ENCODE results near the gene TEDC1. TPM values are rescaled to one million over a fixed set of nuclear protein-coding genes. Genes with fewer than 3 reads are reported as not detected.
A peak's percentile ranks its signal among the peaks of the same experiment; 100 is the strongest.

The TEDC1 gene
- polyA plus RNA-seq, 1 experiment, result 6.4 TPM

DNA sequence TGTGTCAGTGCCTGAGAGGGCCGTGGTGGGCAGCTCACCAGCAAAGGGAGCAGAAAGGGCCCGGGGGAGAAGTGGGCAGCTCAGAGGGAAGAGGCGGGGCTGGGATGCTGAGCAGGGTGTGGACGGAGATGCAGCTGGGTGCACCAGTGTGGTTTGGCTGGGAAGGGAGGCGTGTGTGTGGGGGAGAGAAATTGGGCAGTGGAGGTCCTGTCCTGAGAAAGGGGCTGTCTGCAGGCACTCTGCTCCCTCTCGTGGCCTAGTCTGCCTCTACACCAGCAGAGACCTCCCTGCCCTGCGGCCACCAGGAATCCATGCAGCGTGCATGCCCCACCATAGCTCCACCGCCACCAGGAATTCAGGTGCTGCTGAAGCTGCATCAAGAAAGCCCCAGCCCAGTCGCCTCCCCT is 41.7 kb downstream of the TEDC1 start:
- TF ChIP-seq, protein P1, sequence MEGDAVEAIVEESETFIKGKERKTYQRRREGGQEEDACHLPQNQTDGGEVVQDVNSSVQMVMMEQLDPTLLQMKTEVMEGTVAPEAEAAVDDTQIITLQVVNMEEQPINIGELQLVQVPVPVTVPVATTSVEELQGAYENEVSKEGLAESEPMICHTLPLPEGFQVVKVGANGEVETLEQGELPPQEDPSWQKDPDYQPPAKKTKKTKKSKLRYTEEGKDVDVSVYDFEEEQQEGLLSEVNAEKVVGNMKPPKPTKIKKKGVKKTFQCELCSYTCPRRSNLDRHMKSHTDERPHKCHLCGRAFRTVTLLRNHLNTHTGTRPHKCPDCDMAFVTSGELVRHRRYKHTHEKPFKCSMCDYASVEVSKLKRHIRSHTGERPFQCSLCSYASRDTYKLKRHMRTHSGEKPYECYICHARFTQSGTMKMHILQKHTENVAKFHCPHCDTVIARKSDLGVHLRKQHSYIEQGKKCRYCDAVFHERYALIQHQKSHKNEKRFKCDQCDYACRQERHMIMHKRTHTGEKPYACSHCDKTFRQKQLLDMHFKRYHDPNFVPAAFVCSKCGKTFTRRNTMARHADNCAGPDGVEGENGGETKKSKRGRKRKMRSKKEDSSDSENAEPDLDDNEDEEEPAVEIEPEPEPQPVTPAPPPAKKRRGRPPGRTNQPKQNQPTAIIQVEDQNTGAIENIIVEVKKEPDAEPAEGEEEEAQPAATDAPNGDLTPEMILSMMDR (IDR thresholded peaks at IDR 0.05; ENCODE audit: insufficient read depth, low read depth, low read length), result peak; percentile 51
- no peak for DNase-seq (ENCODE audit: low read depth)
- Histone ChIP-seq H3K27me3 (ENCODE audit: control insufficient read depth, insufficient read depth, low read length) (no peaks in the 10 kb centered on the region), H3K4me3 (ENCODE audit: low read depth, low read length) (no peak overlapping the region), H3K36me3 (ENCODE audit: control insufficient read depth, insufficient read depth, low read length) (no peaks in the 10 kb centered on the region; the same call in 1 of the 2 replicates)
- ChIA-PET CTCF (interaction anchor here (1.4 to 4.0 kb wide), 4 partner anchors 11 to 162 kb away, joined by 3 to 16 read pairs (median 7); no protein-coding TSS in a partner anchor), POLR2A (no interaction called here)

DNA sequence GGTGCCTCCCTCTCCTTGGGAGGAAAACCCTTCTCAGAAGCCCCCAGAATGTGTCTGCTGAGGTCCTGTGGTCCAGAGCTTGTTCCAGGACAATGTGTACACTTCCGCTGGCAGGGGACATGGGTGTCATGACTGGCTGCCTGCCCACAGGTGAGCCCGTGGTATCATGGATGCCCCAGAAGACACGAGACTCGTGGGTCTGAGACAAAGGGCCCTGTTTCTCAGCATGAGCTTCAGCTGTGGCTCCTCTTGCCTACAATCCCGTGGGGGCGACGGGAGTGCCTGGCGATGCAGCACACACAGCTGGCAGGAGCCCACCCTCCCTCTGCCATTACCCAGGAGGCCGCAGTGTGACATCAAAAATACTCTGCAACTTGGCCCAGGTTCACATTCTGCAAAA is 42.3 kb downstream of the TEDC1 start:
- ChIA-PET POLR2A (no interaction called here), CTCF (interaction anchor here (1.4 to 4.0 kb wide), 3 partner anchors 10 to 163 kb away, joined by 3 to 16 read pairs (median 8); no protein-coding TSS in a partner anchor)
- H3K36me3 ChIP-seq (ENCODE audit: control insufficient read depth, insufficient read depth, low read length), result no peaks in the 10 kb centered on the region; the same call in 1 of the 2 replicates
- DNase-seq (ENCODE audit: low read depth), result no peak
- TF ChIP-seq, protein P1 (IDR thresholded peaks at IDR 0.05; ENCODE audit: insufficient read depth, low read depth, low read length), result no peak
- no peak overlapping the region for H3K4me3 ChIP-seq (ENCODE audit: low read depth, low read length)
- H3K27me3 ChIP-seq (ENCODE audit: control insufficient read depth, insufficient read depth, low read length), result no peaks in the 10 kb centered on the region

DNA sequence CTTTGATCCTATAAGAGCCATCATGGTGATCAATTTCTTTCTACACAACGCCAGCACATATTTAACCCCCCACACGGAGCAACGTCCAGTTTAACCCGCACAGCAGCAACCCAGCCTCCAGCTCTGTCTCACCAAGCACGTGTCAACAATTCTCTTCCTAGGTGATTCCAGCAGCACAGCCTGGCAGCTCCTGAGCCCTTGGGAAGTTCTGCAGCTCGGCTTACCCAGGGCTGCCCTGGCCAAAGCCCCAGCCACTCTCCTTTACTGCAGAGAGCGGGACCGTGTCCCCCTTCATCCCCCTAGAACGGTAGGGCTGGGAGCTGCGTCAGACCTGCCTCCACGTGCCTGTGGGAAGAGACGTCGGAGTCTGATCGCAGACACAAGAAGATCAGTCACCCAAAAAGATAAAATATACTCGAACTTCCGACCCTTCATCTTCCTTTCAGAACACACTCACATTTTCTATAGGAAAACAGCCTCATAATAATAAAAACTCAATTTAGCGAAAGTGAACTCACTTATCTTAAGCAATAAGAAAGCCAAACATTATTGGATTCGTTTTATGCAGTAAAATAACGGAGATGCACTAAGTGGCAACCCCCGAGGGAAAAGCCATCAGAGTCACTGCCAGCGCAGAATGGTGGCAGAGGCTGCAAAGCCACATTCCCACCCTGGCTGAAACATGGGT is 42.9 kb downstream of the TEDC1 start:
- ChIA-PET CTCF (interaction anchor here (1.4 to 4.0 kb wide), 3 partner anchors 10 to 163 kb away, joined by 3 to 16 read pairs (median 8); no protein-coding TSS in a partner anchor), POLR2A (no interaction called here)
- no peak for DNase-seq (ENCODE audit: low read depth)
- Histone ChIP-seq H3K4me3 (ENCODE audit: low read depth, low read length) (no peak overlapping the region), H3K36me3 (ENCODE audit: control insufficient read depth, insufficient read depth, low read length) (no peaks in the 10 kb centered on the region; the same call in 1 of the 2 replicates), H3K27me3 (ENCODE audit: control insufficient read depth, insufficient read depth, low read length) (no peaks in the 10 kb centered on the region)
- TF ChIP-seq, protein P1 (IDR thresholded peaks at IDR 0.05; ENCODE audit: insufficient read depth, low read depth, low read length), result no peak

DNA sequence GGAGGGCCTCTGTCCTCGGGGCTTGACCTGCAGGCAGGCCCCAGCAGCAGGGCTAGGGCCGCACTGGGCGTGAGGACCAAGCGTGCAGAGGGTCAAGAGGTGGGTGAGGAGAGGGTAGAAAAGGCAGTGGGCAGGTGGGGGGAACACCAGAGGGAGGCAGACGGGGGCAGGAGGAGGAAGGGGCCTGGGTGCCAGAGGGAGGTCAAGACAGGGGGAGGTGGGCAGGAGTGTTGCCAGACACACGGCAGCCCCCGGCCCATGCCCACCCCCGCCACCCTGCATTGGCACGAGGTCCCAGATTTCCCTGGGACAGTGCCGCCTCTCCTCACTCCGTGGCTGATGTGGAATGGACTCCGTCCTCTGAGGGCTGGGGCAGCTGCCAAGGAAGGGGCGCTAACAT is 43.5 kb downstream of the TEDC1 start:
- POLR2A ChIA-PET, result no interaction called here
- TF ChIP-seq, protein P1 (IDR thresholded peaks at IDR 0.05; ENCODE audit: insufficient read depth, low read depth, low read length), result no peak
- no peak overlapping the region for H3K4me3 ChIP-seq (ENCODE audit: low read depth, low read length)
- no peaks in the 10 kb centered on the region for H3K27me3 ChIP-seq (ENCODE audit: control insufficient read depth, insufficient read depth, low read length)
- DNase-seq (ENCODE audit: low read depth), result no peak
- CTCF ChIA-PET, result no interaction called here
- no peaks in the 10 kb centered on the region; the same call in 1 of the 2 replicates for H3K36me3 ChIP-seq (ENCODE audit: control insufficient read depth, insufficient read depth, low read length)

DNA sequence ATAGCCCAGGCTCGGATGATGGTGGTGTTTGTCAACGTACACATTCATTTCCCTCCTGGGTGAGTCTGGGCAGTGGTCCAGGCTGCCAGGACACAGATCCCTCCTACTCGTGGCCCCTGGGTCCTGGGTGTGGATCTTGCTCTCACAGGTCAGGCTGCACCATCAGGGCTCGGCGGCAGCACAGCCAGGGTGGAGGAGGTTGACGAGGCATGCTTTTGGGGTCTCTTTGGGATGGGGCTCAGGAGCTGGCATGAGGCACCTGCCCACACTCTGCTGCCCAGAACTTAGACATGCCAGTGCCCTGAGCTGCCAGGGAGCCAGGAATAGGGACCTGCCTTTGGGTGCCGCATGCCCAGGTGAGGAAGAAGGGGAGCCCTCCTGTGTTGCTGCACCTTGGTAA is 45.0 kb downstream of the TEDC1 start:
- TF ChIP-seq, protein P1 (IDR thresholded peaks at IDR 0.05; ENCODE audit: insufficient read depth, low read depth, low read length), result no peak
- ChIA-PET POLR2A (no interaction called here), CTCF (interaction anchor here (1.4 to 1.7 kb wide), 2 partner anchors 8 to 165 kb away, joined by 4 to 10 read pairs; no protein-coding TSS in a partner anchor)
- no peak overlapping the region for H3K4me3 ChIP-seq (ENCODE audit: low read depth, low read length)
- no peaks in the 10 kb centered on the region for H3K36me3 ChIP-seq (ENCODE audit: control insufficient read depth, insufficient read depth, low read length)
- H3K27me3 ChIP-seq (ENCODE audit: control insufficient read depth, insufficient read depth, low read length), result no peaks in the 10 kb centered on the region
- DNase-seq (ENCODE audit: low read depth), result no peak

Data from BJ (cell line).